ENCODE measurements around the gene BCKDK.

The BCKDK gene

GRCh38 chr16:31113121-31114120 lies 5.2 kb downstream of the BCKDK start:
- H3K9me3 ChIP-seq (ENCODE audit: control insufficient read depth, insufficient read depth, low read depth, low read length): no peaks in the 10 kb centered on the region
- H3K27ac ChIP-seq (ENCODE audit: extremely low read depth, low read depth, low read length): no peak overlapping the region; the same call in 1 of the 2 replicates
- POLR2A ChIA-PET: interaction anchor here (0.8 kb wide), 1 partner anchor 13 kb away, joined by 6 read pairs; no protein-coding TSS in a partner anchor
- H3K4me1 ChIP-seq (ENCODE audit: control insufficient read depth, insufficient read depth, low read length): peaks cover 4% of the 10 kb centered on the region
- peak; percentile 82 for TF ChIP-seq ZNF121 (tag by site-specific recombination; IDR thresholded peaks at IDR 0.05)
- 0 out of 2 replicates have a peak, but pooled peaks have one; percentile 17 for TF ChIP-seq PRDM1 (tag by site-specific recombination; IDR thresholded peaks at IDR 0.05)
- TF ChIP-seq ZNF837 (tag by site-specific recombination; IDR thresholded peaks at IDR 0.05): no peak
- no peak for TF ChIP-seq ZBTB10 (tag by site-specific recombination; IDR thresholded peaks at IDR 0.05)
- no peak for TF ChIP-seq GFI1B (tag by site-specific recombination; IDR thresholded peaks at IDR 0.05)
- peak; percentile 80 for TF ChIP-seq PRDM10 (tag by site-specific recombination; IDR thresholded peaks at IDR 0.05)
- CTCF ChIA-PET: interaction anchor here (3.4 kb wide), 1 partner anchor 29 kb away, joined by 12 read pairs; no protein-coding TSS in a partner anchor
- H3K4me3 ChIP-seq (ENCODE audit: low read depth, low read length): no peak overlapping the region
- peaks cover 0 to 43% of the 10 kb centered on the region in 2 experiments; a peak in 1 of 3 replicates for H3K36me3 ChIP-seq (ENCODE audit: control insufficient read depth in 2 of 2, insufficient read depth in 1 of 2, low read length in 2 of 2)

- Histone ChIP-seq H3K4me3 (ENCODE audit: low read depth, low read length) (no peak overlapping the region), H3K27ac (ENCODE audit: extremely low read depth, low read depth, low read length) (no peak overlapping the region; the same call in 1 of the 2 replicates), H3K36me3 (ENCODE audit: control insufficient read depth in 2 of 2, insufficient read depth in 1 of 2, low read length in 2 of 2) (peaks cover 6 to 50% of the 10 kb centered on the region in 2 experiments; a peak in 2 of 3 replicates), H3K4me1 (ENCODE audit: control insufficient read depth, insufficient read depth, low read length) (peaks cover 4% of the 10 kb centered on the region), H3K9me3 (ENCODE audit: control insufficient read depth, insufficient read depth, low read depth, low read length) (no peaks in the 10 kb centered on the region)
- ChIA-PET POLR2A (interaction anchor here (0.7 kb wide), 1 partner anchor 324 kb away, joined by 4 read pairs; no protein-coding TSS in a partner anchor), CTCF (interaction anchor here (3.4 kb wide), 1 partner anchor 28 kb away, joined by 12 read pairs; no protein-coding TSS in a partner anchor)
- TF ChIP-seq ZNF701 (tag by site-specific recombination; IDR thresholded peaks at IDR 0.05) (no peak), ZNF140 (tag by site-specific recombination; IDR thresholded peaks at IDR 0.05) (no peak), ZNF416 (tag by site-specific recombination; IDR thresholded peaks at IDR 0.05) (no peak), PRDM10 (tag by site-specific recombination; IDR thresholded peaks at IDR 0.05) (no peak), ZNF529 (tag by site-specific recombination; IDR thresholded peaks at IDR 0.05; ENCODE audit: insufficient replicate concordance) (no peak), ZNF426 (tag by site-specific recombination; IDR thresholded peaks at IDR 0.05) (no peak), ZXDB (tag by site-specific recombination; IDR thresholded peaks at IDR 0.05) (no peak), ZNF692 (tag by site-specific recombination; IDR thresholded peaks at IDR 0.05) (no peak), ZNF138 (tag by site-specific recombination; IDR thresholded peaks at IDR 0.05; ENCODE audit: borderline replicate concordance) (no peak), HOXA7 (CRISPR knock-in tag; IDR thresholded peaks at IDR 0.05; ENCODE audit: borderline replicate concordance) (no peak), SP2 (tag by site-specific recombination; IDR thresholded peaks at IDR 0.05) (no peak), ZNF239 (tag by site-specific recombination; IDR thresholded peaks at IDR 0.05) (no peak), ZNF26 (tag by site-specific recombination; IDR thresholded peaks at IDR 0.05) (no peak), ZNF768 (tag by site-specific recombination; IDR thresholded peaks at IDR 0.05) (no peak)
Measured at GRCh38 chr16:31114468-31114867, 6.3 kb downstream of the BCKDK start.

All from HEK293 (cell line).